ENCODE measurements around the gene WWOX. TPM values are rescaled to one million over a fixed set of nuclear protein-coding genes. Genes with fewer than 3 reads are reported as not detected.

WWOX gene
- total and polyA plus RNA-seq, 2 donors (not counting 3 experiments of a cell fraction or from before 2014, with no cell fraction given), result 6.2 to 12.5 TPM

DNA sequence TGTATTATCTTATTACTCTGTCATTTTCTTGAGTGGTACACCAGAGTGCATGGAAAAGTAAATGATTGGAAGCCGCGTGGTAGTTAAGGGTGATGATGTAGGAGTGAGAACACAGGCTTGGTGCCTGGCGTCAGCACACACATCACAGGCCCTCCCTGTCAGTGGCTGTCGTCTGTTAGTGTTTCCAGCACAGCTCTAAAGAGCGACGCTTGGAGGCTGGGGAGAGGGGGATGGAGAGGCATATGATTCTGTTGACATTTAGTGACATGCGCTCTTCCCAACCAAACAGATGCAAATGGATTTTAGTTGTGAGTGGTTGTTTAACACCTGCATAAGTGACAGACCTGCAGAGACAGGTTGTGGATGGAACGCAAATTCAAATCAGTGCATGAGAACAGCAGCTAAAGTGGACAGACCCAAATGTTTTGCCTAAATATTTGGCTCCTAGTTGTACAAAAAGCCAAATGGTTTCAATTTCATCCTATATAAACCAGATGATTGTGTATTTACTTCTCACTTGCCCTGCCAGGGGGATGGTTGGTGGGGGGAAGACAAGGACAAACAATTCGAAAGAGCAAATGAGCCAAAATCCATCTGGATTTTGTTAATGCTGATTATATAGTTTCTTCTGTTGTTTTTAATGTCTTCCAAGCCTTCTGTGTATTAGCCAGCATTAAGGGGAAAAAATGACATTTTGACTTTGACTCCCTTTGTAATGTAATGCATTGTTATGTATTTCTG, 222.3 kb downstream of the WWOX start:
- Histone ChIP-seq H4K20me1 (replicated peaks; ENCODE audit: control insufficient read depth, extremely low read depth, insufficient read depth, low read length) (no peaks in the 10 kb centered on the region), H2AFZ (ENCODE audit: low read depth, low read length) (no peak overlapping the region), H3K9ac (replicated peaks; ENCODE audit: extremely low read depth, insufficient read depth, low read length) (no peak overlapping the region), H3K36me3 (ENCODE audit: control insufficient read depth in 2 of 2, extremely low read depth in 1 of 2, insufficient read depth in 2 of 2, low read length in 2 of 2) (no peaks in the 10 kb centered on the region), H3K4me2 (ENCODE audit: insufficient read depth, low read length) (no peak overlapping the region), H3K4me3 (replicated peaks in 1 of 3; ENCODE audit: insufficient read depth in 1 of 3, low read depth in 1 of 3, low read length in 3 of 3) (no peak overlapping the region), H3K4me1 (ENCODE audit: control insufficient read depth, extremely low read depth, insufficient read depth, low read length) (no peaks in the 10 kb centered on the region), H3K27me3 (ENCODE audit: control insufficient read depth in 2 of 2, insufficient read depth in 2 of 2, low read length in 2 of 2) (no peaks in the 10 kb centered on the region), H3K9me1 (replicated peaks; ENCODE audit: control insufficient read depth, extremely low read depth, insufficient read depth, low read length) (no peaks in the 10 kb centered on the region), H3K79me2 (ENCODE audit: control insufficient read depth, insufficient read depth, low read length) (no peaks in the 10 kb centered on the region), H3K27ac (ENCODE audit: insufficient read depth, low read depth, low read length) (no peak overlapping the region), H3K9me3 (replicated peaks; ENCODE audit: control insufficient read depth, insufficient read depth, low read length) (no peaks in the 10 kb centered on the region)
- dilution Hi-C loops (cut with MboI; ENCODE audit: extremely low pct_ligation_motif_present, low sequenced_read_pairs), result no loop called here
- FAIRE-seq (no peak), DNase-seq (ENCODE audit: low read depth, low spot score) (no peak)
- POLR2A ChIA-PET, result no interaction called here
- CTCF ChIA-PET, result no interaction called here
- BruUV-seq (replicated peaks), result no TSS peak
- TF ChIP-seq MYC (IDR thresholded peaks at IDR 0.05; ENCODE audit: low read depth, low read length) (no peak), POLR2A (IDR thresholded peaks at IDR 0.05; ENCODE audit: low read depth, low read length) (no peak), GATA2 (IDR thresholded peaks at IDR 0.05; ENCODE audit: insufficient read depth, insufficient read length, low read depth, low read length) (no peak), FOS (IDR thresholded peaks at IDR 0.05; ENCODE audit: borderline replicate concordance, insufficient read depth, low read length) (no peak), POLR2AphosphoS5 (IDR thresholded peaks at IDR 0.05; ENCODE audit: insufficient read depth, low read depth, low read length) (no peak), EZH2 (IDR thresholded peaks at IDR 0.05; ENCODE audit: borderline replicate concordance, low read depth, low read length, severe bottlenecking) (no peak), JUN (IDR thresholded peaks at IDR 0.05; ENCODE audit: borderline replicate concordance, insufficient read depth, insufficient read length, low read depth) (no peak)
- TF ChIP-seq, protein P1, sequence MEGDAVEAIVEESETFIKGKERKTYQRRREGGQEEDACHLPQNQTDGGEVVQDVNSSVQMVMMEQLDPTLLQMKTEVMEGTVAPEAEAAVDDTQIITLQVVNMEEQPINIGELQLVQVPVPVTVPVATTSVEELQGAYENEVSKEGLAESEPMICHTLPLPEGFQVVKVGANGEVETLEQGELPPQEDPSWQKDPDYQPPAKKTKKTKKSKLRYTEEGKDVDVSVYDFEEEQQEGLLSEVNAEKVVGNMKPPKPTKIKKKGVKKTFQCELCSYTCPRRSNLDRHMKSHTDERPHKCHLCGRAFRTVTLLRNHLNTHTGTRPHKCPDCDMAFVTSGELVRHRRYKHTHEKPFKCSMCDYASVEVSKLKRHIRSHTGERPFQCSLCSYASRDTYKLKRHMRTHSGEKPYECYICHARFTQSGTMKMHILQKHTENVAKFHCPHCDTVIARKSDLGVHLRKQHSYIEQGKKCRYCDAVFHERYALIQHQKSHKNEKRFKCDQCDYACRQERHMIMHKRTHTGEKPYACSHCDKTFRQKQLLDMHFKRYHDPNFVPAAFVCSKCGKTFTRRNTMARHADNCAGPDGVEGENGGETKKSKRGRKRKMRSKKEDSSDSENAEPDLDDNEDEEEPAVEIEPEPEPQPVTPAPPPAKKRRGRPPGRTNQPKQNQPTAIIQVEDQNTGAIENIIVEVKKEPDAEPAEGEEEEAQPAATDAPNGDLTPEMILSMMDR (IDR thresholded peaks at IDR 0.05; ENCODE audit: extremely low read depth in 1 of 2, insufficient read depth in 1 of 2, low read depth in 1 of 2, low read length in 2 of 2), result no peak
- TF ChIP-seq, protein P2, sequence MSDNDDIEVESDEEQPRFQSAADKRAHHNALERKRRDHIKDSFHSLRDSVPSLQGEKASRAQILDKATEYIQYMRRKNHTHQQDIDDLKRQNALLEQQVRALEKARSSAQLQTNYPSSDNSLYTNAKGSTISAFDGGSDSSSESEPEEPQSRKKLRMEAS (IDR thresholded peaks at IDR 0.05; ENCODE audit: insufficient read depth, insufficient read length), result no peak
- intact Hi-C loops (cut with micrococcal nuclease), result no loop called here
